Natural killer cell (primary cell): ENCODE results near the gene LRRIQ3. TPM values are rescaled to one million over a fixed set of nuclear protein-coding genes. Genes with fewer than 3 reads are reported as not detected.

ENCODE experiments used
- ATAC-seq, 3 donors: fragments of 150-1000 bp in 2 of 3; fragments of 200-7000 bp in 1 of 3; cut with Tn5 transposase; 1 replicate in 1 of 3; 2 replicates in 2 of 3; pipeline ENCODE4 v1.10.0; 2021; ENCODE audit warnings: mild to moderate bottlenecking in 2 of 3, moderate library complexity in 2 of 3
- DNase-seq, 2 donors: peaks; one replicate each; pipeline versions ENCODE4 v3.0.0 to v3.0.0-alpha.2; 2013 to 2021; ENCODE audit warnings: mixed read lengths in 1 of 2
- H3K27ac ChIP-seq: one replicate; pipeline ENCODE4 v1.5.1; 2013; ENCODE audit warnings: mild to moderate bottlenecking, low read length
- H3K27me3 ChIP-seq: one replicate; pipeline ENCODE4 v1.6.1; 2013; ENCODE audit warnings: low read length; ENCODE audit not compliant: control insufficient read depth, insufficient read depth
- H3K36me3 ChIP-seq: one replicate; pipeline ENCODE4 v1.6.1; 2013; ENCODE audit warnings: low read length; ENCODE audit not compliant: control insufficient read depth, insufficient read depth
- H3K4me1 ChIP-seq: one replicate; pipeline ENCODE4 v1.6.1; 2013; ENCODE audit warnings: low read length; ENCODE audit not compliant: control insufficient read depth, insufficient read depth
- H3K4me3 ChIP-seq: one replicate; pipeline ENCODE4 v1.5.1; 2013; ENCODE audit warnings: low read length
- H3K9me3 ChIP-seq: one replicate; pipeline ENCODE4 v1.6.1; 2013; ENCODE audit warnings: low read length; ENCODE audit not compliant: control insufficient read depth, insufficient read depth
- H3K27ac Mint-ChIP-seq, 2 donors: one replicate each; pipeline ENCODE4 v1.8.0; 2022; ENCODE audit warnings: mild to moderate bottlenecking in 2 of 2, mixed read lengths in 2 of 2, moderate library complexity in 1 of 2
- H3K27me3 Mint-ChIP-seq, 2 donors: one replicate each; pipeline ENCODE4 v1.8.0; 2022; ENCODE audit warnings: low read depth in 2 of 2, mixed read lengths in 2 of 2
- H3K36me3 Mint-ChIP-seq: one replicate; pipeline ENCODE4 v1.8.0; 2022; ENCODE audit warnings: mixed read lengths
- H3K4me1 Mint-ChIP-seq, 2 donors: one replicate each; pipeline ENCODE4 v1.8.0; 2022; ENCODE audit warnings: mixed read lengths in 2 of 2
- H3K4me3 Mint-ChIP-seq: one replicate; pipeline ENCODE4 v1.8.0; 2022; ENCODE audit warnings: mild to moderate bottlenecking, moderate library complexity, mixed read lengths
- H3K9me3 Mint-ChIP-seq, 2 donors: one replicate each; pipeline ENCODE4 v1.8.0; 2022; ENCODE audit warnings: mixed read lengths in 2 of 2
- CTCF ChIP-seq: fragments of 200-600 bp; IDR thresholded peaks from one replicate; pipeline ENCODE4 v1.8.0; 2022; ENCODE audit warnings: antibody characterized with exemption
- WGBS: methylation state at CpG from one replicate; pipeline ENCODE4 v1.1.7; 2013; ENCODE audit warnings: missing lambda C conversion rate; ENCODE audit not compliant: insufficient coverage; 5-methylcytosine and 5-hydroxymethylcytosine counted together
- intact Hi-C: fragments of 100-400 bp; cut with micrococcal nuclease; formaldehyde crosslinking; loops from one replicate; pipeline ENCODE4 v1.14.2; 2022
- total RNA-seq, 4 donors: library from RNA; stranded (reverse); fragments of 120-200 nt in 1 of 4; gene quantifications; one replicate each; pipeline versions ENCODE4 v1.2.3 to v1.2.4, GENCODE V29; 2013 to 2022

LRRIQ3 gene
- total RNA-seq, 3 donors from 2014 or later (not counting 1 experiment from before 2014, with no cell fraction given): 0.16 to 0.85 (median 0.59) TPM

- Histone ChIP-seq H3K36me3 (no peaks in the 10 kb centered on the region), H3K4me3 (no peak overlapping the region), H3K27me3 (no peaks in the 10 kb centered on the region), H3K27ac (no peak overlapping the region), H3K9me3 (peaks cover 2% of the 10 kb centered on the region), H3K4me1 (no peaks in the 10 kb centered on the region)
- ATAC-seq (no peak), DNase-seq (no peak)
- TF ChIP-seq CTCF: no peak
- Mint-ChIP-seq H3K9me3 (peaks cover 18 to 19% of the 10 kb centered on the region in 2 donors), H3K4me3 (no peak overlapping the region), H3K27ac (no peak overlapping the region), H3K36me3 (peaks cover 53% of the 10 kb centered on the region), H3K27me3 (no peaks in the 10 kb centered on the region), H3K4me1 (no peaks in the 10 kb centered on the region)
- 67% methylated on average over 3 of the region's 3 CpGs for WGBS
- intact Hi-C loops: no loop called here
Observed at GRCh38 chr1:74223453-74223852, 25.5 kb upstream of the LRRIQ3 start.

- peaks cover 17 to 19% of the 10 kb centered on the region in 2 donors for H3K9me3 Mint-ChIP-seq
- H3K27ac Mint-ChIP-seq: no peak overlapping the region
- Histone ChIP-seq H3K4me3 (no peak overlapping the region), H3K4me1 (no peaks in the 10 kb centered on the region), H3K36me3 (no peaks in the 10 kb centered on the region), H3K27me3 (no peaks in the 10 kb centered on the region), H3K9me3 (peaks cover 2% of the 10 kb centered on the region), H3K27ac (no peak overlapping the region)
- no peak for DNase-seq
- no peak for ATAC-seq
- peaks cover 50% of the 10 kb centered on the region for H3K36me3 Mint-ChIP-seq
- no peaks in the 10 kb centered on the region for H3K27me3 Mint-ChIP-seq
- intact Hi-C loops: no loop called here
- 96% methylated on average over 5 of the region's 5 CpGs for WGBS
- no peak for TF ChIP-seq CTCF
- no peaks in the 10 kb centered on the region for H3K4me1 Mint-ChIP-seq
- no peak overlapping the region for H3K4me3 Mint-ChIP-seq
Observed at GRCh38 chr1:74222701-74223100, 24.7 kb upstream of the LRRIQ3 start.

- no peak for TF ChIP-seq CTCF
- Mint-ChIP-seq H3K27ac (no peak overlapping the region), H3K4me3 (no peak overlapping the region), H3K36me3 (no peaks in the 10 kb centered on the region), H3K9me3 (no peaks in the 10 kb centered on the region), H3K4me1 (peaks cover 0 to 5% of the 10 kb centered on the region in 2 donors), H3K27me3 (no peaks in the 10 kb centered on the region)
- H3K4me3 ChIP-seq: no peak overlapping the region
- no peaks in the 10 kb centered on the region for H3K4me1 ChIP-seq
- no CpG with 5 or more reads among the region's 1 CpG for WGBS
- intact Hi-C loops: no loop called here
- no peak overlapping the region for H3K27ac ChIP-seq
- DNase-seq: no peak
- no peaks in the 10 kb centered on the region for H3K36me3 ChIP-seq
- no peak for ATAC-seq
- H3K27me3 ChIP-seq: no peaks in the 10 kb centered on the region
- H3K9me3 ChIP-seq: no peaks in the 10 kb centered on the region
Observed at GRCh38 chr1:74215229-74215628, 17.3 kb upstream of the LRRIQ3 start.

GRCh38 chr1:74205266-74205665 lies 7.3 kb upstream of the LRRIQ3 start:
- H3K27me3 Mint-ChIP-seq: no peaks in the 10 kb centered on the region
- DNase-seq (no peak), ATAC-seq (no peak)
- H3K9me3 Mint-ChIP-seq: no peaks in the 10 kb centered on the region
- H3K4me3 Mint-ChIP-seq: no peak overlapping the region
- no peak overlapping the region for H3K27ac ChIP-seq
- H3K27ac Mint-ChIP-seq: no peak overlapping the region
- H3K4me1 ChIP-seq: no peaks in the 10 kb centered on the region
- H3K27me3 ChIP-seq: no peaks in the 10 kb centered on the region
- no peaks in the 10 kb centered on the region for H3K4me1 Mint-ChIP-seq
- intact Hi-C loops: no loop called here
- 100% methylated on average over 2 of the region's 2 CpGs for WGBS
- H3K9me3 ChIP-seq: no peaks in the 10 kb centered on the region
- peaks cover 14% of the 10 kb centered on the region for H3K36me3 ChIP-seq
- H3K36me3 Mint-ChIP-seq: peaks cover 6% of the 10 kb centered on the region
- no peak overlapping the region for H3K4me3 ChIP-seq
- no peak for TF ChIP-seq CTCF
